SH-SY5Y (cell line): ENCODE results near the gene AQP11.

ENCODE experiments used
- GATA2 ChIP-seq: IDR thresholded peaks from 2 replicates; pipeline ENCODE4 v1.6.1; 2011; ENCODE audit warnings: mild to moderate bottlenecking, low read depth, low read length
- GATA3 ChIP-seq: IDR thresholded peaks from 2 replicates; pipeline ENCODE4 v1.6.1; 2011; ENCODE audit warnings: low read depth, mild to moderate bottlenecking, low read length, moderate library complexity

DNA sequence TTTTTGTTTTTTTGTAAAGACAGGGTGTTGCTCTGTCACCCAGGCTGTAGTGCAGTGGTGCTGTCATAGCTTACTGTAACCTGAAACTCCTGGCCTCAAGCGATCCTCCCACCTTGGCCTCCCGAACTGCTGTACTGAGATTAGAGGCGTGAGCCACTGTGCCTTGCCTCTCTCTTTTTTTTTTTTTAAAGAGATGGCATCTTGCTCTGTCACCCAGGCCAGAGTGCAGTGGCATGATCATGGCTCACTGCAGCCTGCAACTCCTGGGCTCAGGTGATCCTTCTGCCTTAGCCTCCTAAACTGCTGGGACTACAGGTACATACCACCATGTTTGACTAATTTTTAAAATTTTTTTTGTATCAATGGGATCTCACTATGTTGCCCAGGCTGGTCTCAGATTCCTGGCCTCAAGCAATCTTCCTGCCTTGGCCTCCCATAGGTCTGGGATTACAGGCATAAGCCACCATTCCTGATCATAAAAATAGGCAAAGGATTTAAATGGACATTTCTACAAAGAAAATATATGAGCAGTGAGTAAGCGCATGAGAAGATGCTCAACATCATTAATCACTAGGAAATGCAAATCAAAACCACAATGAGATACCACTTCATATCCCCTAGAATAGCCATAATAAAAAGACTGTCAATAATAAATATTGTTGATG, 65.1 kb downstream of the AQP11 start:
- TF ChIP-seq GATA3 (no peak), GATA2 (no peak)
